ENCODE results near the gene CHMP2A.
"Not testable (repeated sequence)": the region's sequence is repeated elsewhere in the genome, so short reads cannot be mapped to it uniquely, and the experiment has no call there.

CHMP2A gene

DNA sequence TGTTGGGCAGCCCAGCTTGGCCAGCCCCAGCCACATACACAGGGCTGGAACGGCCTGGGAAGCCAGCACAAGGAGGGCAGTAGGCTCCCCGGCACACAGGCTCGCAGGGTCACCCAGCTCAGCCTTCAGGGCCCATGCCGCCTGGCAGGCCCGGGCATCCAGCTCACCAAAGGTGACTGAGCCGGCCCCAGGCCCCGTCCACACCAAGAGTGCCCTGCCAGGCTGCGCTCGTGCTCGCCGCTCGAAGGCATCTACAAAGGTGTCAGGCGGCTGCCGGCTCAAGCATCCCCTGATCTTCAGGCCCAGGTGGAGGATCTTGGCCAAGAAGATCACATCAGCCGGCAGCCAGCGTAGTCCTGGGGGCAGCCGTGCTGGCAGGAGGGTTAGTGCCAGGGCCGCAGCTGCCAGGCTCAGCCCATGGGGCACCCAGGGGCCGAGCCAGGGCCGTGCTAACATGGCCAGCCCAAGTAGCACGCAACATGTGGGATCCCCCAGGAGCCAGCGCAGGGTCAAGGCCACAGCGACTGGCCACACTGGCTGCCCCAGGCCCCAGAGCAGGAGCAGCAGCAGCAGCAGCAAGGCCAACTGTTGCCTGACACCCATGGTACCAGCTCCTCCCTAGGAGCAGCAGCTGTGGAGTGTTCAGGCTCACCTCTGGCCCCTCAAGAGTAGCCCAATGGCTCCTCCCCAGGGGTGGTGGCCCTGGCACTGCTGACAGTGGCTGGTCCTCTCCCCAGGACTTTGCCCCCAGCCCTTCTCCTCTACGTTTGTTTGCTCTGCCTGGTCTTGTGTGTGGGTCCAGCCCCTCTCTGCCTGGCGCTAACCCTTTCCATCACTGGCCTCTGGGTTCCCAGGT lies 43.3 kb downstream of the CHMP2A start, which contains the start of gene SLC27A5:
TSS of gene SLC27A5 (minus strand) at position 640 of the 856 bp plus-strand sequence. CDS start at position 603, 37 bp downstream.
- no peak for DNase-seq (ENCODE audit: low spot score)

DNA sequence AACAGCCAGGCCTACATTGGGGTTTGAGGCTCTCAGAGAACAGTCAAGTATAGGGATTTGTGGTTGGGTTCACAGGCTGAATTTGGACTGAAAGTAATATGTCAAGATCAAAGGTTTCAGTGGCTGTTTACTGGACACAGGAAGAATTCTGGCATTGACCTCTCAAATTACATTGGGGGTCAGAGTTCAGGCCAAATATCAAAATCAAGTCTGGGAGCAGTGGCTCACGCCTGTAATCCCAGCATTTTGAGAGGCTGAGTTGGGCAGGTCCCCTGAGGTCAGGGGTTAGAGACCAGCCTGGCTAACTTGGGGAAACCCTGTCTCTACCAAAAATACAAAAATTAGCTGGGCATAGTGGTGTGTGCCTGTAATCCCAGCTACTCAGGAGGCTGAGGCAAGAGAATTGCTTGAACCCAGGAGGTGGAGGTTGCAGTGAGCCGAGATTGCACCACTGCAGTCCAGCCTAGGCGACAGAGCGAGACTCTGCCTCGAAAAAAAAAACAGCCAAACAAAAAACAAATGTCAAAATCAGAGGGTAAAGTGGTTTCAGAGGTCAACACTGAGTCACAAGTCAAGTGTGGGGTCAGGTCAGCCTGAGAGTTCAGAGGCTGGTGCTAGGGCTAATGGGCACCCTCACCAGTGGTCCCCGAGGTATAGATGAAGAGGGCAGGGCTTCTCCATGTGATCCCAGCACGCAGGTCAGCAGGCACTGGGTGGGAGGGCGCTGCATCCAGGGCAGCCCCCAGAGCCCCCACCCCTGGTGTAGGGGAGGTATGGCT lies 44.6 kb downstream of the CHMP2A start:
- no peak for DNase-seq (ENCODE audit: low spot score)

DNA sequence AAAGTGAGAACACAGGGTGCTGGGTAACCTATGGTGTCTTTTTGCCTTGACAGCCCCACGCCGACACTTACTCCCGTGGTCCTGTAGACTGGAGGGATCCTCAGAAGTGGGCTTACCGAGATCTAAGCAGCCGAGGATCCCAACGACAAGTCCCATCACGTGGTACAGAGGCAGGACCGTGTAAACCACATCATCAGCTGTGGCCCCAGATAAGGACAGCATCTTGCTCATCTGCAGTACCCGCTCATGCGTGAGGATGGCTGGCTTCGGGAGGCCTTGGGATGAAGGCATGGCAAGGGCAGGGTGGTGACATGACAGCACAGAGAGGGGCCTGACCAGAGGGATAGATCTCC lies 45.2 kb downstream of the CHMP2A start:
- no peak for DNase-seq (ENCODE audit: low spot score)

DNA sequence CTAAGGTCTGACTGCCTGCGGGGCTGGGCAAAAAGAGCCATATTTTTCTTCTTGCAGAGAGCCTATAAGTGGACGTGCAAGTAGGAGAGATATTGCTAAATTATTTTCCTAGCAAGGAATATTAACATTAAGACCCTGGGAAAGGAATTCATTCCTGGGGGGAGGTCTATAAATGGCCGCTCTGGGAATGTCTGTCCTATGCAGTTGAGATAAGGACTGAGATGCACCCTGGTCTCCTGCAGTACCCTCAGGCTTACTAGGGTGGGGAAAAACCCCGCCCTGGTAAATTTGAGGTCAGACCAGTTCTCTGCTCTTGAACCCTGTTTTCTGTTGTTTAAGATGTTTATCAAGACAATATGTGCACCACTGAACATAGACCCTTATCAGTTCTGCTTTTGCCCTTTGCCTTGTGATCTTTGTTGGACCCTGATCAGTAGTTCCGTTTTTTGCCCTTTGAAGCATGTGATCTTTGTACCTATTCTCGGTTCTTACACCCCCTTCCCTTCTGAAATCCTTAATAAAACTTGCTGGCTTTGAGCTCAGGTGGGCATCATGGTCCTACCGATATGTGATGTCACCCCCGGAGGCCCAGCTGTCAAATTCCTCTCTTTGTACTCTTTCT lies 47.2 kb downstream of the CHMP2A start:
- not testable (repeated sequence) for DNase-seq (ENCODE audit: low spot score)
